Measurements from ENCODE around the gene SPHKAP. TPM values are rescaled to one million over a fixed set of nuclear protein-coding genes. Genes with fewer than 3 reads are reported as not detected.

Gene SPHKAP
- polyA plus RNA-seq, 1 donor (not counting 4 experiments of a cell fraction or from before 2014, with no cell fraction given): not detected

DNA sequence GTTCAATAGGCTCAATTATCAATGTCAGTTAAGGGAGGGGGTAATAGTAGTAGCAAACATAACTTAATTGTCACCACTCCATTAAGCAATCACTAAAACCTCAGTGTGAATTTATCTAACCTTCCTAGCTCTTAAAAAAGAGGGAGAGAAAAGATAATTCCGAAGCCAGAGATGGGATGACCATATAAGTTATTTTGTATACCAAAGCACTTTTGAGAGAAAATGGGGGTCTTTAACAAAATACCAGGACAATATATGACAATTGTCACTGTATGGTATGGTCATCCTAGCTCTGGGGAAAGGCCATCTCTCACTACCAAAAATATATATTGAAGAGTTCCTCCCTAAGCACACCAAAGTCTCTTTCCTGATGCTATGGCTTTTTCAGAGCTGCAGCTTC lies 55.1 kb downstream of the SPHKAP start:
- Histone ChIP-seq H3K36me3 (ENCODE audit: control insufficient read depth in 2 of 2, extremely low read depth in 1 of 2, insufficient read depth in 2 of 2, low read length in 2 of 2) (no peaks in the 10 kb centered on the region), H3K27ac (ENCODE audit: control insufficient read depth, insufficient read depth, low read length) (no peak overlapping the region), H3K9ac (ENCODE audit: control insufficient read depth, extremely low read depth, insufficient read depth, low read length) (no peak overlapping the region), H3K9me3 (ENCODE audit: control insufficient read depth, low read depth, low read length) (no peaks in the 10 kb centered on the region), H3K4me1 (ENCODE audit: control insufficient read depth, extremely low read depth, insufficient read depth, low read length) (no peaks in the 10 kb centered on the region), H2AFZ (ENCODE audit: control insufficient read depth, low read length) (no peak overlapping the region), H3K79me2 (ENCODE audit: control insufficient read depth, insufficient read depth, low read length) (no peaks in the 10 kb centered on the region), H4K20me1 (ENCODE audit: control insufficient read depth, extremely low read depth, insufficient read depth, low read length) (no peaks in the 10 kb centered on the region), H3K4me3 (ENCODE audit: control insufficient read depth in 2 of 3, extremely low read depth in 1 of 3, insufficient read depth in 2 of 3, low read depth in 1 of 3, low read length in 3 of 3) (no peak overlapping the region), H3K27me3 (ENCODE audit: control insufficient read depth, extremely low read depth, insufficient read depth, low read length) (no peaks in the 10 kb centered on the region), H3K4me2 (ENCODE audit: control insufficient read depth, extremely low read depth, insufficient read depth, low read depth, low read length) (no peak overlapping the region), H3K9me1 (ENCODE audit: control insufficient read depth, extremely low read depth, insufficient read depth, low read length) (no peaks in the 10 kb centered on the region)
- dilution Hi-C loops (cut with MboI; ENCODE audit: extremely low pct_ligation_motif_present, low sequenced_read_pairs): no loop called here
- DNase-seq (ENCODE audit: low read depth, low spot score): no peak
- TF ChIP-seq EZH2 (IDR thresholded peaks at IDR 0.05; ENCODE audit: low read length): no peak
- TF ChIP-seq, protein P1, sequence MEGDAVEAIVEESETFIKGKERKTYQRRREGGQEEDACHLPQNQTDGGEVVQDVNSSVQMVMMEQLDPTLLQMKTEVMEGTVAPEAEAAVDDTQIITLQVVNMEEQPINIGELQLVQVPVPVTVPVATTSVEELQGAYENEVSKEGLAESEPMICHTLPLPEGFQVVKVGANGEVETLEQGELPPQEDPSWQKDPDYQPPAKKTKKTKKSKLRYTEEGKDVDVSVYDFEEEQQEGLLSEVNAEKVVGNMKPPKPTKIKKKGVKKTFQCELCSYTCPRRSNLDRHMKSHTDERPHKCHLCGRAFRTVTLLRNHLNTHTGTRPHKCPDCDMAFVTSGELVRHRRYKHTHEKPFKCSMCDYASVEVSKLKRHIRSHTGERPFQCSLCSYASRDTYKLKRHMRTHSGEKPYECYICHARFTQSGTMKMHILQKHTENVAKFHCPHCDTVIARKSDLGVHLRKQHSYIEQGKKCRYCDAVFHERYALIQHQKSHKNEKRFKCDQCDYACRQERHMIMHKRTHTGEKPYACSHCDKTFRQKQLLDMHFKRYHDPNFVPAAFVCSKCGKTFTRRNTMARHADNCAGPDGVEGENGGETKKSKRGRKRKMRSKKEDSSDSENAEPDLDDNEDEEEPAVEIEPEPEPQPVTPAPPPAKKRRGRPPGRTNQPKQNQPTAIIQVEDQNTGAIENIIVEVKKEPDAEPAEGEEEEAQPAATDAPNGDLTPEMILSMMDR (optimal IDR thresholded peaks at IDR 0.05 in 1 of 3, IDR thresholded peaks at IDR 0.05 in 1 of 3, conservative IDR thresholded peaks at IDR 0.05 in 1 of 3; ENCODE audit: extremely low read depth in 1 of 3, insufficient read depth in 2 of 3, low read length in 3 of 3): no peak
- FAIRE-seq: no peak

GRCh38 chr2:228118940-228119339 lies 62.5 kb downstream of the SPHKAP start:
- dilution Hi-C loops (cut with MboI; ENCODE audit: extremely low pct_ligation_motif_present, low sequenced_read_pairs): no loop called here
- Histone ChIP-seq H3K4me1 (ENCODE audit: control insufficient read depth, extremely low read depth, insufficient read depth, low read length) (no peaks in the 10 kb centered on the region), H3K79me2 (ENCODE audit: control insufficient read depth, insufficient read depth, low read length) (no peaks in the 10 kb centered on the region), H3K27me3 (ENCODE audit: control insufficient read depth, extremely low read depth, insufficient read depth, low read length) (no peaks in the 10 kb centered on the region), H3K36me3 (ENCODE audit: control insufficient read depth in 2 of 2, extremely low read depth in 1 of 2, insufficient read depth in 2 of 2, low read length in 2 of 2) (no peaks in the 10 kb centered on the region), H3K4me2 (ENCODE audit: control insufficient read depth, extremely low read depth, insufficient read depth, low read depth, low read length) (no peak overlapping the region), H3K27ac (ENCODE audit: control insufficient read depth, insufficient read depth, low read length) (no peak overlapping the region), H3K4me3 (ENCODE audit: control insufficient read depth in 2 of 3, extremely low read depth in 1 of 3, insufficient read depth in 2 of 3, low read depth in 1 of 3, low read length in 3 of 3) (no peak overlapping the region), H3K9me3 (ENCODE audit: control insufficient read depth, low read depth, low read length) (no peaks in the 10 kb centered on the region), H2AFZ (ENCODE audit: control insufficient read depth, low read length) (no peak overlapping the region), H3K9me1 (ENCODE audit: control insufficient read depth, extremely low read depth, insufficient read depth, low read length) (no peaks in the 10 kb centered on the region), H4K20me1 (ENCODE audit: control insufficient read depth, extremely low read depth, insufficient read depth, low read length) (no peaks in the 10 kb centered on the region), H3K9ac (ENCODE audit: control insufficient read depth, extremely low read depth, insufficient read depth, low read length) (no peak overlapping the region)
- TF ChIP-seq EZH2 (IDR thresholded peaks at IDR 0.05; ENCODE audit: low read length): no peak
- TF ChIP-seq, protein P1 (optimal IDR thresholded peaks at IDR 0.05 in 1 of 3, IDR thresholded peaks at IDR 0.05 in 1 of 3, conservative IDR thresholded peaks at IDR 0.05 in 1 of 3; ENCODE audit: extremely low read depth in 1 of 3, insufficient read depth in 2 of 3, low read length in 3 of 3): no peak
- FAIRE-seq: no peak
- no peak for DNase-seq (ENCODE audit: low read depth, low spot score)

Measured in keratinocyte (primary cell).